Measurements from ENCODE around the gene CHTOP.

- TF ChIP-seq EP300 (IDR thresholded peaks at IDR 0.05) (no peak), CTCF (IDR thresholded peaks at IDR 0.05) (no peak), POLR2A (IDR thresholded peaks at IDR 0.05) (no peak)
These were observed 12.9 kb downstream of the CHTOP start for GRCh38 chr1:153646672-153647345.

All from upper lobe of left lung (tissue), 4 donors.